GM18870 (cell line): Measurements from ENCODE around the gene RIPOR3.

Experiments used
- ATAC-seq: cut with Tn5 transposase; IDR thresholded peaks from one replicate; pipeline ENCODE4 v1.9.1; 2021; ENCODE audit warnings: moderate library complexity; ENCODE audit not compliant: unreplicated experiment

Gene RIPOR3

DNA sequence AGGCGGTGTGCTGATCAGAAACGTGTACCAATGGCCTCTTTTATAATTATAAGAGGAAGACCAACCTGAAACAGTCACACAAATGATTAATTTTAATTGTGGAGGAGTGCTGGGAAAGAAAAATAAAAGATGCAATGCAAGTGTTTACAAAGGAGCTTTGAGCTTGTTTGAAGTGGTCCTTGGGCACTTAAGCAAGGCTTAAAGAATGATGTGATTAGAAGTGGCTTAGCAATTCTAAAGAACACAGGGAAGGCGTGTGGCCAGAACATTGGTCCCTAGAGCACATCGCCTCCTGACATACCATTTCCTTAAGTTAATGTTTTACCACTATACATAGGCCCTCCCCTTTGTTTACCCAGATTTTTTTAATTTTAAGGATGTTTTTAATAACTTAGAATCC, 155.0 kb downstream of the RIPOR3 start:
- ATAC-seq, result no peak
